Measurements from ENCODE around the gene COL25A1. TPM values are rescaled to one million over a fixed set of nuclear protein-coding genes. Genes with fewer than 3 reads are reported as not detected.

COL25A1 gene
- total RNA-seq, 1 experiment from 2014 or later: not detected

DNA sequence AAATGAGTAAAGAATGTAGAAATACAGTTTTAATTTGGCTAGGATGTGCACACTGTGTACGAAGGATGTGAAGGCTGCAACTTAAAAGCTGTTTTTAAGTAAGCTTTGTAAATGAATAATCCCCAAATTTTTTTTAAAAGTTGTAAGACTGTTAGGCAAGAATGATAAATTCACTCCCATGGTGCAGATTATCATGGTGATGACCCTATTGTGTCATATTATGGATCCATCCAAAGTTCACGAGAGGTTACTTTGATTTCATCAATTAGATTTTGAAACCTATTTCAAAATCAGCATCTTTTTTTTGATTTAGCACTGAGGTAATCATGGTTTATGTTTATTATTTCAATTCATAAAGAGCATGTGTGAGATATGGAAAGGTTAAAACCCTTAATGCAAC, 476.7 kb downstream of the COL25A1 start:
- H3K9me3 Mint-ChIP-seq (ENCODE audit: low read depth, unreplicated experiment): no peaks in the 10 kb centered on the region
- H3K27me3 Mint-ChIP-seq (ENCODE audit: unreplicated experiment): no peaks in the 10 kb centered on the region
- CTCF ChIA-PET: no interaction called here
- no peaks in the 10 kb centered on the region for H3K36me3 Mint-ChIP-seq (ENCODE audit: insufficient read depth, unreplicated experiment)
- H3K4me3 Mint-ChIP-seq (ENCODE audit: low read depth, unreplicated experiment): no peak overlapping the region
- no peak overlapping the region for H3K27ac Mint-ChIP-seq (ENCODE audit: unreplicated experiment)
- H3K4me1 Mint-ChIP-seq (ENCODE audit: low read depth, unreplicated experiment): no peaks in the 10 kb centered on the region
- DNase-seq: no peak
- intact Hi-C loops (cut with micrococcal nuclease; ENCODE audit: unreplicated experiment): no loop called here
- TF ChIP-seq, protein P1, sequence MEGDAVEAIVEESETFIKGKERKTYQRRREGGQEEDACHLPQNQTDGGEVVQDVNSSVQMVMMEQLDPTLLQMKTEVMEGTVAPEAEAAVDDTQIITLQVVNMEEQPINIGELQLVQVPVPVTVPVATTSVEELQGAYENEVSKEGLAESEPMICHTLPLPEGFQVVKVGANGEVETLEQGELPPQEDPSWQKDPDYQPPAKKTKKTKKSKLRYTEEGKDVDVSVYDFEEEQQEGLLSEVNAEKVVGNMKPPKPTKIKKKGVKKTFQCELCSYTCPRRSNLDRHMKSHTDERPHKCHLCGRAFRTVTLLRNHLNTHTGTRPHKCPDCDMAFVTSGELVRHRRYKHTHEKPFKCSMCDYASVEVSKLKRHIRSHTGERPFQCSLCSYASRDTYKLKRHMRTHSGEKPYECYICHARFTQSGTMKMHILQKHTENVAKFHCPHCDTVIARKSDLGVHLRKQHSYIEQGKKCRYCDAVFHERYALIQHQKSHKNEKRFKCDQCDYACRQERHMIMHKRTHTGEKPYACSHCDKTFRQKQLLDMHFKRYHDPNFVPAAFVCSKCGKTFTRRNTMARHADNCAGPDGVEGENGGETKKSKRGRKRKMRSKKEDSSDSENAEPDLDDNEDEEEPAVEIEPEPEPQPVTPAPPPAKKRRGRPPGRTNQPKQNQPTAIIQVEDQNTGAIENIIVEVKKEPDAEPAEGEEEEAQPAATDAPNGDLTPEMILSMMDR (IDR thresholded peaks at IDR 0.05; ENCODE audit: unreplicated experiment): no peak
- no TSS peak for BruUV-seq (replicated peaks)

DNA sequence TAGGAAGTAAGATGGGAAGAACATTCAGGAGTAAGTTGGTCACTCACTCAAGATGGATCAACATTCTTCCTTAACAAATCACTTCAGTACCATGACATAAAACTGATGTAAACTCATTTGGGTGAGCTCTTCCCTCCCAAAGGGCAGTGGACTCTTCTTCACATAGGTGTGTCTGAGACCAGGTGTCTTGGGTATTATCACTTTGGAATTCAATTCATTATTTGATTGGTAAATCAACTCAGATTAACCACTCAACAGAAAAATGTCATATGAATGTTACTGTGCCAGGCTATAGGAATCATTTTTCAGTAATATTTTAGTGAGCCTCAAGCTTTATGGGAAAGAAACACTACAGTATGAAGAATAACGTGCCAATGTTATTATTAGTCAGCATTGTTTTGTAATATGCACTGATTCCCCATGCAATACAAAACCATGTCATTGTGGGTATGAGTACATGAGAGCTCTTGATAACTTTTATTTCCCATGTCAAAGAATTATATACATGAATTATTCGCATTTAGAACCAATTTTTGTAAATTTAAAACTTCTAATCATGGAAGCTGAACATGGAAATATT, 481.0 kb downstream of the COL25A1 start:
- TF ChIP-seq, protein P1 (IDR thresholded peaks at IDR 0.05; ENCODE audit: unreplicated experiment): no peak
- DNase-seq: no peak
- CTCF ChIA-PET: interaction anchor here (0.8 kb wide), 1 partner anchor 584 kb away, joined by 3 read pairs; no protein-coding TSS in a partner anchor
- Mint-ChIP-seq H3K4me3 (ENCODE audit: low read depth, unreplicated experiment) (no peak overlapping the region), H3K9me3 (ENCODE audit: low read depth, unreplicated experiment) (no peaks in the 10 kb centered on the region), H3K36me3 (ENCODE audit: insufficient read depth, unreplicated experiment) (no peaks in the 10 kb centered on the region), H3K27ac (ENCODE audit: unreplicated experiment) (no peak overlapping the region), H3K4me1 (ENCODE audit: low read depth, unreplicated experiment) (no peaks in the 10 kb centered on the region), H3K27me3 (ENCODE audit: unreplicated experiment) (peaks cover 7% of the 10 kb centered on the region)
- no TSS peak for BruUV-seq (replicated peaks)
- intact Hi-C loops (cut with micrococcal nuclease; ENCODE audit: unreplicated experiment): no loop called here

DNA sequence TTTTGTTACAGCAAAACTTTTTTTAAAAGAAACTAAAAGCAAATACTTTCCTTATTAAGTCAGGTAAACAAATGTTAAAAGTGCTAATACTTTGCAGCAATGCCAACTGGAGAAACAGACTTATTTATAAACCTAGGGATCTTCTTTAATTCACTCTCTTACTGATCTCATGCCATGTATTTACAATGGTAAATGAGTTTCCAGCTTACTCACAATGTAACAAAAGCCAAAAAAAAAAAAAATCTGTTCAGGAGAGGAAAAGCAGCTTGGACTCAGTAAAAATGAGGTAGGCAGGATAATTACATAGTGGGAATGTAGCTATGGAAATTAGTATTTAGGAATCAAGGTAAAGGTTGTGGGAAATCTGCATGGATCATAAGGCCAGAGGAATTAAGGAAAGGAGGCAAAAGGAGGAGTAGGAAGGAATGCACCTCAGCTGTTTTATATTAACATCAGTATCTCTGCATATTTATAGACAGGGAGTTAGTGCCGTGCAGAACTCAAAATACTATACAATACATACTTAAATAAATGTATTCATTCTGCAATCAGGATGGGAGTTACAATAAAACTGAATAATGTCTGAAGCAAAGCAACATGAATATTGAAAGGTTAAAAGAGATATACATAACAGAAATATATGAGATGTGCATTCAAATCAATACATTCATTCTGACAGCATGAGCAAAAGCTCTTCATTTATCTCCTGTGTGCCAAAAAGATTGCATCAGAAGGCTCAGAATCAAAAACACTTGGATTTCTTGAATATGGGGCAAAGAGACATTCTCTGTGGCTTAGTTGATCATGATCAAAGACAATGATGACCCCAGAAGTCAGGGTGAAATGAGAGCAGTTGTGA, 481.7 kb downstream of the COL25A1 start:
- BruUV-seq (replicated peaks): no TSS peak
- Mint-ChIP-seq H3K4me3 (ENCODE audit: low read depth, unreplicated experiment) (no peak overlapping the region), H3K4me1 (ENCODE audit: low read depth, unreplicated experiment) (no peaks in the 10 kb centered on the region), H3K27ac (ENCODE audit: unreplicated experiment) (no peak overlapping the region), H3K9me3 (ENCODE audit: low read depth, unreplicated experiment) (no peaks in the 10 kb centered on the region), H3K36me3 (ENCODE audit: insufficient read depth, unreplicated experiment) (no peaks in the 10 kb centered on the region), H3K27me3 (ENCODE audit: unreplicated experiment) (peaks cover 14% of the 10 kb centered on the region)
- no peak for DNase-seq
- TF ChIP-seq, protein P1 (IDR thresholded peaks at IDR 0.05; ENCODE audit: unreplicated experiment): no peak
- intact Hi-C loops (cut with micrococcal nuclease; ENCODE audit: unreplicated experiment): no loop called here
- CTCF ChIA-PET: no interaction called here

DNA sequence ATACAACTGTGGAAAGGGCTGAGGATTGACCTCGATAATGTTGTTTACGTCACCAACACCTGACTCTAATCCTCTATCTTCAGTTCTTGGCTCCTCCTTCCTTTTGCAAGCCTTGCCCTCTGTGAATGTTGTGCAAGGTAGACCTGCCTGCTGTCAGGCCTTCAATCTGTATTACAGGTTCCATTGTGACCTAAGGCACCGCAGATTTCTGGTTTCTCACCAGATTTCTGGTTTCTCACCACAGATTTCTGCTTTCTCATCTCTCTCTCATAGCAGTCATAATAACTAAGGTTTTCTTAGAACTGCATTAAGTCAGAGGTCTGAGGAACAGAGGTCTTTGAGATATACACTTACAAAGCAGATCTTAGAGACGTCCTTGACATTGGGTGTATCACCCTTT, 488.1 kb downstream of the COL25A1 start:
- no peak overlapping the region for H3K4me3 Mint-ChIP-seq (ENCODE audit: low read depth, unreplicated experiment)
- DNase-seq: no peak
- no peaks in the 10 kb centered on the region for H3K9me3 Mint-ChIP-seq (ENCODE audit: low read depth, unreplicated experiment)
- TF ChIP-seq, protein P1 (IDR thresholded peaks at IDR 0.05; ENCODE audit: unreplicated experiment): no peak
- no TSS peak for BruUV-seq (replicated peaks)
- CTCF ChIA-PET: no interaction called here
- peaks cover 14% of the 10 kb centered on the region for H3K27me3 Mint-ChIP-seq (ENCODE audit: unreplicated experiment)
- no peak overlapping the region for H3K27ac Mint-ChIP-seq (ENCODE audit: unreplicated experiment)
- intact Hi-C loops (cut with micrococcal nuclease; ENCODE audit: unreplicated experiment): no loop called here
- no peaks in the 10 kb centered on the region for H3K4me1 Mint-ChIP-seq (ENCODE audit: low read depth, unreplicated experiment)
- H3K36me3 Mint-ChIP-seq (ENCODE audit: insufficient read depth, unreplicated experiment): no peaks in the 10 kb centered on the region
